Testis (tissue), 2 donors: ENCODE data around the gene SH3GL1.

Experiments used
- CTCF ChIP-seq, 3 experiments: fragments of 450-650 bp in 2 of 3; fragments of 200-600 bp in 1 of 3; sonication (generic) in 1 of 3; IDR thresholded peaks; one replicate each; pipeline ENCODE4 v1.5.1; 2016 to 2019; ENCODE audit warnings: antibody characterized with exemption in 3 of 3, mild to moderate bottlenecking in 2 of 3, moderate library complexity in 1 of 3
- POLR2A ChIP-seq: fragments of 450-650 bp; IDR thresholded peaks from one replicate; pipeline ENCODE4 v1.6.1; 2017; ENCODE audit warnings: antibody characterized with exemption, mild to moderate bottlenecking, moderate library complexity

DNA sequence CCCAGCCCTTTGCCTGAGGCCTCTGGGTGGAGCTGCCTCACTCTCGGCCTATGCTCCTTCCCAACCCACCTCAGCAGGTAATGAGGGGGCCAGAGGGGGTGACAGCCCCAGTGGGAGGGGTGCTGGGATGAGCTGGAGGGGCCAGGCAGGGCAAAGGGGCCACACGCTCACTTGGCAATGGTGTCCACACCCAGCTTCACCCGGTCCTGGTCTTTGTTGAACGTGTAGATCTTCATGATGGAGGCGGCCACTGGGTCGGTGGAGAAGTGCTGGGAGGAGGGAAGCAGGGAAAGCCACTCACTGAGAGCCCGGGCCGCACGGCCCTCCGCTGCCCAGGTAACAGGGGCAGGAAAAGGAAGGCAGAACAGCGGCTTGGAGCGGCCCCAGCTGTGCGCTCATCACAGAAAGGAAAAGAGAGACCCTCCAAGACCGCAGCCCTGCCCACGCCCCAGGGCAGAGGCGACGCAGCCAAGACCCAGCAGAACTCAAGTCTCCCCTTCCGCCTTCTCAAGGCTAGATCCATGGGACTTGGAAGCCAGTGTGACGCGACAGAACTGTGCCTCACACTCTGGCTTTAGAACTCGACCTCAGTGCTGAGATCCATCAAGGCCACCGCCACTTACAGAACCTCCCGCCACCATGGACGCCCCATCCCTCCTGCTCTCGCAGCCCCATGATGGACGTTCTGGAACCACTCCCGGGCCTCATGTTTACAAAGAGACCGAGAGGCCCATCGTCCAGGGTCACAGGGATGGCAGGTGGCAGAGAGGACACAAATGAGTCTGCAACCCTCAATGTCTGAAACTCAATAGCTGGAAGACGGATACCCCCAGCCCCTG lies 48.0 kb upstream of the SH3GL1 start:
- TF ChIP-seq CTCF (IDR thresholded peaks at IDR 0.05) (no peak), POLR2A (no peak)
